ENCODE data around the gene ACTL7B. TPM values are rescaled to one million over a fixed set of nuclear protein-coding genes. Genes with fewer than 3 reads are reported as not detected.

Gene ACTL7B
- total RNA-seq, 1 donor from 2014 or later: not detected

DNA sequence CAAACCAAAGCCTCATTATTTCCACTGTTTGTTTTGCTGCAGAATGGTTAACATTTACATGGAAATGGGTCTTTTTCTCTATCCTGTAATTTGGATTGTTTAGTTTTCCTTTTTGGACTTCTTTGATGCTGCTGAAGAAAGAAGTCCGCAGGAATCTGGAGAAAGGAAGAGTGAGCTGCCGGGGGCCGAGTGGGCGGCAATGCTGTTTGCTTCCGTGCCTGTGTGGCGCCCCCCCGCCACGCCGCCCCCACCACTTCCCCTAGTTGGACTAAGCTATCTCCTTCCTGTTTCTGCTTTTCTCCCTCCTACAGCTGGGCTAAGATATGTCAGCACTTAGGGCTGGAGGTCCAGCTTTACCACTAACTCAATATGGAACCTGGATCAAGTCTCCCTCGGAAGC is 39.7 kb downstream of the ACTL7B start:
- no peak for DNase-seq (ENCODE audit: low spot score in 2 of 2, unreplicated experiment in 2 of 2)
- Mint-ChIP-seq H3K27me3 (ENCODE audit: low read depth) (no peaks in the 10 kb centered on the region), H3K9me3 (peaks cover 11% of the 10 kb centered on the region), H3K27ac (no peak overlapping the region), H3K4me3 (no peak overlapping the region), H3K4me1 (peaks cover 19% of the 10 kb centered on the region), H3K36me3 (no peaks in the 10 kb centered on the region)
- TF ChIP-seq, protein P1, sequence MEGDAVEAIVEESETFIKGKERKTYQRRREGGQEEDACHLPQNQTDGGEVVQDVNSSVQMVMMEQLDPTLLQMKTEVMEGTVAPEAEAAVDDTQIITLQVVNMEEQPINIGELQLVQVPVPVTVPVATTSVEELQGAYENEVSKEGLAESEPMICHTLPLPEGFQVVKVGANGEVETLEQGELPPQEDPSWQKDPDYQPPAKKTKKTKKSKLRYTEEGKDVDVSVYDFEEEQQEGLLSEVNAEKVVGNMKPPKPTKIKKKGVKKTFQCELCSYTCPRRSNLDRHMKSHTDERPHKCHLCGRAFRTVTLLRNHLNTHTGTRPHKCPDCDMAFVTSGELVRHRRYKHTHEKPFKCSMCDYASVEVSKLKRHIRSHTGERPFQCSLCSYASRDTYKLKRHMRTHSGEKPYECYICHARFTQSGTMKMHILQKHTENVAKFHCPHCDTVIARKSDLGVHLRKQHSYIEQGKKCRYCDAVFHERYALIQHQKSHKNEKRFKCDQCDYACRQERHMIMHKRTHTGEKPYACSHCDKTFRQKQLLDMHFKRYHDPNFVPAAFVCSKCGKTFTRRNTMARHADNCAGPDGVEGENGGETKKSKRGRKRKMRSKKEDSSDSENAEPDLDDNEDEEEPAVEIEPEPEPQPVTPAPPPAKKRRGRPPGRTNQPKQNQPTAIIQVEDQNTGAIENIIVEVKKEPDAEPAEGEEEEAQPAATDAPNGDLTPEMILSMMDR (IDR thresholded peaks at IDR 0.05; ENCODE audit: unreplicated experiment): no peak

DNA sequence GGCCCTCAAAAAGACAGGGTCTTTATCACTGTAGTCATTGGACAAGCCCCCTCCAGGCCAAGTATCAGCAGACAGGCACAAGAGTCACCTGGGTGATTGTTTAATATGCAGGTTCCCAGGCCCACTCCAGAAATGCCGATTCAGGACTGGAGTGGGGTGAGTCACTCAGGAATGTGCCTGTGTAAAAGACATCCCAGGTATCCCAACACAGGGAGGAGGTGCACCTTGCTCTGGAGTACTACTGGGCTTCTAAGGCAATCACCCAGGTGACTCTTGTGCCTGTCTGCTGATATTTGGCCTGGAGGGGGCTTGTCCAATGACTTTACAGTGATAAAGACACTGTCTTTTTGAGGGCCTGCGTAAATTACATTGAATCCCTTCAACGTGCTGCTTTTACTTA is 40.6 kb downstream of the ACTL7B start:
- TF ChIP-seq, protein P1 (IDR thresholded peaks at IDR 0.05; ENCODE audit: unreplicated experiment): no peak
- Mint-ChIP-seq H3K4me1 (peaks cover 19% of the 10 kb centered on the region), H3K27me3 (ENCODE audit: low read depth) (no peaks in the 10 kb centered on the region), H3K4me3 (no peak overlapping the region), H3K27ac (no peak overlapping the region), H3K9me3 (peaks cover 6% of the 10 kb centered on the region), H3K36me3 (no peaks in the 10 kb centered on the region)
- DNase-seq (ENCODE audit: low spot score in 2 of 2, unreplicated experiment in 2 of 2): no peak

DNA sequence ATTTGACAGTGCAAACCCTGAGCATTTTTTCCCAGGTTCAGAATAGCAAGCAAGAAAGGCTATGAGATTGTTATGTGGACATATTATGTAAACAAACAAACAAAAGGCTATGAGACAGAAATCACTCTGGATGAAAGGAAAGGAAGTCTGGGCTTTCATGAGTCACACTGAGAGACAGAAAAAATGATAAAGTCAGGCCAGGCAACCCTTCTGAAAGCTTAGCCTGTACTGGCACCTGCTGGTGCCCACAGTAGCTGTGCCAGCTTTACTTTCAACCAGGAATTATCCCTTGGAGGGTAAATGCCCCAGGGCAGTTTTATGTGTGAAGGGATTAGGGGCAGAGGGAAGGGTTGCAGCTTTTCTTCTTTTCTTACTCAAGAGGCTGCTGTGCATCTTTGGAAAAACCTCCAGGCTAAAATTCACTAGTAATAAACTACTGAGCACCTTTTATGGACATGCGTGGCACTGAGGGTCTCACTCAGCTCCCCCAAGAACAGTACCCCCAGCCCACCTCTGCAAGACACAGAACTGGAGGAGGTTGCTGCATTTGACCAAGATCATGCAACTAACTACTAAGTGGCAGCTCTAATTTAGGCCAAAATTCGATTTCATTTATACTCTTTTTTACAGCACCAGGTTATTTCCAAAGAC is 41.7 kb downstream of the ACTL7B start:
- no peaks in the 10 kb centered on the region for H3K36me3 Mint-ChIP-seq
- no peak overlapping the region for H3K27ac Mint-ChIP-seq
- TF ChIP-seq, protein P1 (IDR thresholded peaks at IDR 0.05; ENCODE audit: unreplicated experiment): no peak
- H3K4me3 Mint-ChIP-seq: no peak overlapping the region
- peaks cover 26% of the 10 kb centered on the region for H3K4me1 Mint-ChIP-seq
- H3K9me3 Mint-ChIP-seq: peaks cover 3% of the 10 kb centered on the region
- no peaks in the 10 kb centered on the region for H3K27me3 Mint-ChIP-seq (ENCODE audit: low read depth)
- no peak for DNase-seq (ENCODE audit: low spot score in 2 of 2, unreplicated experiment in 2 of 2)

DNA sequence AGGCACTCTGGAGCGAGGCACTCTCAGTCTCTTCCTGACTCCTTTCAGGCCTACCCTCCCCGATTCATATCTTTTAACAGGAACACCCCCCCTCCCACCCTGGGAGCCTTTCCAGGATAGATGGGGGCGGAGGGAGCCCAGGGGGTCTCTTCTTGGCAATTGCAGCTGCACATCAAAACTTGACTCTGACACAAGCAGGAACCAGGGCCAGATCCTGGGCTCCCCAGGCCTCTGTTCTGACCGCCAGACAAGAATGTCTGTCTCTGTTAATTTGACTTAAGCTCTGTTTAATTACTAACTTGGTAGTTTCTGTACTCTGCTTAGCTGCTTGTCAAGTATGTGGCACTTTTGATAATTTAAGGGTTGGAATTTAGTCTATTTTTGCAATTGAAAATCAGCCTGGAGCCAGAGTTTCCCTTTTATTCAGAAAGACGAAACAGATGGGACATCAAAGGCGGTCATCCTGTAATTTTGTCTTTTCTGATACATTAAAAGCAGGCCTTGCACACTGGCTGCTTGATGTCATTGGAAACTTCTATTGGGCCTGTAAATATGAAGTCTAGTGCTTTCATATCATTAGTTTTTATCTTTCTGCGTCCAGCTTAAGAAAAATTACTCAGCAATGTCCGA is 43.3 kb downstream of the ACTL7B start:
- Mint-ChIP-seq H3K36me3 (no peaks in the 10 kb centered on the region), H3K27me3 (ENCODE audit: low read depth) (no peaks in the 10 kb centered on the region), H3K4me3 (no peak overlapping the region), H3K9me3 (no peaks in the 10 kb centered on the region), H3K27ac (peak overlapping the region; percentile 74), H3K4me1 (peaks cover 31% of the 10 kb centered on the region)
- TF ChIP-seq, protein P1 (IDR thresholded peaks at IDR 0.05; ENCODE audit: unreplicated experiment): no peak
- no peak for DNase-seq (ENCODE audit: low spot score in 2 of 2, unreplicated experiment in 2 of 2)

DNA sequence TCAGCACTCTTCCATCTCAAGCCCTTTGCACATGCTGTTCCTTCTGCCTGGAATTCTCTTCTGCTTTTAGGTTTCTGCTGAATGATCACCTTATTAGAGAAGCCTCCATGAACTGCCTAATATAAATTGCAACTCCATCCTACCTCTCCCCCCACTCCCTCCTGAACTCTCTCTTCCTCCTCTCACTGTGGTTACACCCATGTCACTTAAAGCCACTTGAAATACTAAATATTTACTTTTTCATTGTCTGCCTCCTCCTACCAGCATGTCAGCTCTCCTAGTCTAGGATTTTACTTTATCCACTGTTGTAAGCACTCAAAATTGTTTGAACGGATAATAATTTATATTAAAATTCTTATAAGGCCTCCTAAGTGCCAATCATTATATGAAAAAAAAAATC is 43.8 kb downstream of the ACTL7B start:
- Mint-ChIP-seq H3K27me3 (ENCODE audit: low read depth) (no peaks in the 10 kb centered on the region), H3K4me3 (no peak overlapping the region)

More for the DNA sequence above, 43.8 kb downstream of the ACTL7B start:
- Mint-ChIP-seq H3K9me3 (no peaks in the 10 kb centered on the region), H3K4me1 (peaks cover 31% of the 10 kb centered on the region), H3K36me3 (no peaks in the 10 kb centered on the region), H3K27ac (peak overlapping the region; percentile 74)
- DNase-seq (ENCODE audit: low spot score in 2 of 2, unreplicated experiment in 2 of 2): no peak
- TF ChIP-seq, protein P1 (IDR thresholded peaks at IDR 0.05; ENCODE audit: unreplicated experiment): no peak

Data from mesothelial cell of epicardium (in vitro differentiated cells).